Measurements from ENCODE around the gene PPP2R1B. TPM values are rescaled to one million over a fixed set of nuclear protein-coding genes. Genes with fewer than 3 reads are reported as not detected.
A peak's percentile ranks its signal among the peaks of the same experiment; 100 is the strongest.
"Not testable (repeated sequence)": the region's sequence is repeated elsewhere in the genome, so short reads cannot be mapped to it uniquely, and the experiment has no call there.

The PPP2R1B gene
- total RNA-seq, 1 donor = 19.9 TPM

DNA sequence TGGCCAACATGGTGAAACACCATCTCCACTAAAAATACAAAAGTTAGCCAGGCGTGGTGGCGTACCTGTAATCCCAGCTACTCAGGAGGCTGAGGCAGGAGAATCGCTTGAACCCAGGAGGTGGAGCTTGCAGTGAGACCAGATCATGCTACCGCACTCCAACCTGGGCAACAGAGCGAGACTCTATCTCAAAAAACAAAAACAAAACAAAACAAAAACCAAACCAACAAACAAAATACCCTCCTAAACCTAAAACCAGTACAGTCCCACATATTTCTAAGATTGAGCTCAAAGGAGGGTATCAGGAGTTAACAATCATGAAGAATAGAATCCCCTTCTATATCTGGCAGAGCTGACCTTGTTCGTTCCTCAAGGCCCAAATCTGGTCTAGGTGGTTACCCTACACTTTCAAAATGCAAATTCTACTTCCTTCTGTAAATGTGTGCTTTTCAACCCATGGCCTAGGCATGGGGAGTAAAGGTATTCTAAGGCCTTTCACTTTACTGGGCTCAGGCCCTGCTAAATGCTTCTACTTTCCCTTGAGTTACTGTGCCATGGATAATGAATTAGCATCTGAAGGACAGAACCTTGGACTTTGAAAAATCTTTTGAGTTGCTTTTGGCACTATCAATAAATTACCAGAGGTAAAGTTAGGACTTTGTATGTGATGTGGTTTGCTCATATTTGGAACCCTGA is 10.4 kb upstream of the PPP2R1B start:
- Histone ChIP-seq H3K9me3 (ENCODE audit: low read depth, low read length) (no peaks in the 10 kb centered on the region), H3K4me2 (ENCODE audit: insufficient read depth, low read length) (no peak overlapping the region), H3K36me3 (ENCODE audit: insufficient read depth, low read length) (no peaks in the 10 kb centered on the region), H3K27me3 (ENCODE audit: insufficient read depth, low read length) (no peaks in the 10 kb centered on the region), H4K20me1 (ENCODE audit: insufficient read depth, low read length) (no peaks in the 10 kb centered on the region), H3K27ac (ENCODE audit: low read depth, low read length) (no peak overlapping the region), H3K4me3 (ENCODE audit: insufficient read depth, low read length) (no peak overlapping the region), H2AFZ (ENCODE audit: low read length) (no peak overlapping the region), H3K79me2 (ENCODE audit: insufficient read depth, low read length) (no peaks in the 10 kb centered on the region), H3K4me1 (ENCODE audit: insufficient read depth, low read length) (peaks cover 7% of the 10 kb centered on the region)
- TF ChIP-seq, protein P1, sequence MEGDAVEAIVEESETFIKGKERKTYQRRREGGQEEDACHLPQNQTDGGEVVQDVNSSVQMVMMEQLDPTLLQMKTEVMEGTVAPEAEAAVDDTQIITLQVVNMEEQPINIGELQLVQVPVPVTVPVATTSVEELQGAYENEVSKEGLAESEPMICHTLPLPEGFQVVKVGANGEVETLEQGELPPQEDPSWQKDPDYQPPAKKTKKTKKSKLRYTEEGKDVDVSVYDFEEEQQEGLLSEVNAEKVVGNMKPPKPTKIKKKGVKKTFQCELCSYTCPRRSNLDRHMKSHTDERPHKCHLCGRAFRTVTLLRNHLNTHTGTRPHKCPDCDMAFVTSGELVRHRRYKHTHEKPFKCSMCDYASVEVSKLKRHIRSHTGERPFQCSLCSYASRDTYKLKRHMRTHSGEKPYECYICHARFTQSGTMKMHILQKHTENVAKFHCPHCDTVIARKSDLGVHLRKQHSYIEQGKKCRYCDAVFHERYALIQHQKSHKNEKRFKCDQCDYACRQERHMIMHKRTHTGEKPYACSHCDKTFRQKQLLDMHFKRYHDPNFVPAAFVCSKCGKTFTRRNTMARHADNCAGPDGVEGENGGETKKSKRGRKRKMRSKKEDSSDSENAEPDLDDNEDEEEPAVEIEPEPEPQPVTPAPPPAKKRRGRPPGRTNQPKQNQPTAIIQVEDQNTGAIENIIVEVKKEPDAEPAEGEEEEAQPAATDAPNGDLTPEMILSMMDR (IDR thresholded peaks at IDR 0.05; ENCODE audit: extremely low read depth, low read depth, low read length) = no peak
- no peak for DNase-seq (ENCODE audit: insufficient read length, low spot score, missing footprints)

DNA sequence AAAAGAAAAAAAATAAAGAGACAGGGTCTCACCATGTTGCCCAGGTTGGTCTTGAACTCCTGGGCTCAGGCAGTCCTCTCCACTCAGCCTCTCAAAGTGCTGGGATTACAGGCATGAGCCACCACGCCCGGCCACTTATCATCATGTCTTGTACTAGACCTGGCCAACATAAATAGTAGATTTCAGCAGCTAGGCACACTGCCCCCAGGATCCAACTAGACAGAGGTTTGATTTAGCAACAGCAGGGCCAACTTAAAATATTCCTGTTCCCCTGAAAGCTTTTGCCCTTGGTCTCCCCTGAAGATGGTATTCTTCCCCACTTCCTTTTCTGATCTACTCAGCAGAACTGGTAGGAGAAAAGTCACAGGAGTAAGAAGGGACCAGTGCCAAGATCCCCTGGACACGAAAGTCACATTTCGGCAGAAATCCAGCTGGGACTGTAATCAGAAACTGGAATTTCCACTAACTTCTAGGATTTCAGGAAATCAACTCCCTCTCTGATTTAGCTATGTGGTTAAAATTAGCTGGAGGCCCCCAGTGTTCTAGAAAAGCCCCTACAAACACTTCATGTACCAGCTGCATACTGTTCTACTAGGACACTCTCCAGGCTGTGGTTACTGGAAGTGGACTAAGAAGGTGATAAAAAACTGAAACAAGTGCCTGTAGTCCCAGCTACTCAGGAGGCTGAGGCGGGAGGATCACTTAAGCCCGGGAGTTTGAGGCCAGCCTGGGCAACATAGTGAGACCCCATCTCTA is 8.9 kb upstream of the PPP2R1B start:
- no peaks in the 10 kb centered on the region for H3K9me3 ChIP-seq (ENCODE audit: low read depth, low read length)
- H2AFZ ChIP-seq (ENCODE audit: low read length) = no peak overlapping the region
- H3K4me2 ChIP-seq (ENCODE audit: insufficient read depth, low read length) = no peak overlapping the region

DNA sequence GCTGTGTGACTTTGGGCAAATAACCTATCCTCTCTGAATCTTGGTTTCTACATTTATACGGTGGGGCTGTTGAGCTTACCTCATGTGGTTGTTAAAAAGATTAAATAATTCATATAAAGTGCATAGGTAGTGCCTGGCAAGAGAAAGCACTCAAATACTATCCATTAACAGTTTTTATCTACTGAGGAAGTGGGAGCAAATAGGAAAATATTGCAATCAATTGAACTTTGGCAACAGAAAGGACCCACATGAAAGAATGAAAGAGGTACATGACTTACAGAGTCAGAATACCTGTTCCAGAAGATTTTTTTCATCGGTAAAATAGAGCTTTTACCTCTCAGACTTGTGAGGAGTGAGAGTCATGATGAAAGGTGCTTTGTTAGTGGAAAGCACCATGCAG is 6.3 kb upstream of the PPP2R1B start:
- no peaks in the 10 kb centered on the region for H3K79me2 ChIP-seq (ENCODE audit: insufficient read depth, low read length)
- no peak overlapping the region for H2AFZ ChIP-seq (ENCODE audit: low read length)
- H3K27me3 ChIP-seq (ENCODE audit: insufficient read depth, low read length) = no peaks in the 10 kb centered on the region
- H3K27ac ChIP-seq (ENCODE audit: low read depth, low read length) = no peak overlapping the region
- H3K4me3 ChIP-seq (ENCODE audit: insufficient read depth, low read length) = no peak overlapping the region
- peaks cover 7% of the 10 kb centered on the region for H3K4me1 ChIP-seq (ENCODE audit: insufficient read depth, low read length)
- no peaks in the 10 kb centered on the region for H3K36me3 ChIP-seq (ENCODE audit: insufficient read depth, low read length)
- H4K20me1 ChIP-seq (ENCODE audit: insufficient read depth, low read length) = no peaks in the 10 kb centered on the region
- no peak overlapping the region for H3K4me2 ChIP-seq (ENCODE audit: insufficient read depth, low read length)
- TF ChIP-seq, protein P1 (IDR thresholded peaks at IDR 0.05; ENCODE audit: extremely low read depth, low read depth, low read length) = no peak
- no peaks in the 10 kb centered on the region for H3K9me3 ChIP-seq (ENCODE audit: low read depth, low read length)
- peak; percentile 58 for DNase-seq (ENCODE audit: insufficient read length, low spot score, missing footprints)

More for the DNA sequence above, 8.9 kb upstream of the PPP2R1B start:
- Histone ChIP-seq H3K36me3 (ENCODE audit: insufficient read depth, low read length) (no peaks in the 10 kb centered on the region), H4K20me1 (ENCODE audit: insufficient read depth, low read length) (no peaks in the 10 kb centered on the region), H3K79me2 (ENCODE audit: insufficient read depth, low read length) (no peaks in the 10 kb centered on the region), H3K27ac (ENCODE audit: low read depth, low read length) (no peak overlapping the region), H3K27me3 (ENCODE audit: insufficient read depth, low read length) (no peaks in the 10 kb centered on the region), H3K4me1 (ENCODE audit: insufficient read depth, low read length) (peaks cover 7% of the 10 kb centered on the region), H3K4me3 (ENCODE audit: insufficient read depth, low read length) (no peak overlapping the region)
- no peak for DNase-seq (ENCODE audit: insufficient read length, low spot score, missing footprints)
- TF ChIP-seq, protein P1 (IDR thresholded peaks at IDR 0.05; ENCODE audit: extremely low read depth, low read depth, low read length) = no peak

DNA sequence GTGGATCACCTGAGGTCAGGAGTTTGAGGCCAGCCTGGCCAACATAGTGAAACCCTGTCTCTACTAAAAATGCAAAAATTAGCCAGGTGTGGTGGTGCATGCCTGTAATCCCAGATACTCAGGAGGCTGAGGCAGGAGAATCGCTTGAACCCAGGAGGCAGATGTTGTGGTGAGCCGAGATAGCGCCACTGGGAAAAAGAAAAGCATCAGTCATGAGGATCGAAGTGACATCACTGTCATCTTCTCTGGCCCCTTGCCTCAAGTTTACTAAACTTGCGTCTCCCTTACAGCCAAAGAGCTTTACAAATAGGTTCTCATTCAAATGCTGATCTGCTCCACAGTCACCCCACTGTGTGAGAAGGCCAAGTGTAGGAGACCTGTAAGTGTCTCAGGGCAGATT is 5.0 kb upstream of the PPP2R1B start:
- not testable (repeated sequence) for DNase-seq (ENCODE audit: insufficient read length, low spot score, missing footprints); H3K79me2 ChIP-seq (ENCODE audit: insufficient read depth, low read length); H3K9me3 ChIP-seq (ENCODE audit: low read depth, low read length); H3K4me3 ChIP-seq (ENCODE audit: insufficient read depth, low read length); H4K20me1 ChIP-seq (ENCODE audit: insufficient read depth, low read length); H3K36me3 ChIP-seq (ENCODE audit: insufficient read depth, low read length); H3K4me2 ChIP-seq (ENCODE audit: insufficient read depth, low read length); H3K27ac ChIP-seq (ENCODE audit: low read depth, low read length); H3K27me3 ChIP-seq (ENCODE audit: insufficient read depth, low read length); H2AFZ ChIP-seq (ENCODE audit: low read length)
- peaks cover 15% of the 10 kb centered on the region for H3K4me1 ChIP-seq (ENCODE audit: insufficient read depth, low read length)
